Measurements from ENCODE around the gene SPINK4.

SPINK4 gene, protein sequence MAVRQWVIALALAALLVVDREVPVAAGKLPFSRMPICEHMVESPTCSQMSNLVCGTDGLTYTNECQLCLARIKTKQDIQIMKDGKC

DNA sequence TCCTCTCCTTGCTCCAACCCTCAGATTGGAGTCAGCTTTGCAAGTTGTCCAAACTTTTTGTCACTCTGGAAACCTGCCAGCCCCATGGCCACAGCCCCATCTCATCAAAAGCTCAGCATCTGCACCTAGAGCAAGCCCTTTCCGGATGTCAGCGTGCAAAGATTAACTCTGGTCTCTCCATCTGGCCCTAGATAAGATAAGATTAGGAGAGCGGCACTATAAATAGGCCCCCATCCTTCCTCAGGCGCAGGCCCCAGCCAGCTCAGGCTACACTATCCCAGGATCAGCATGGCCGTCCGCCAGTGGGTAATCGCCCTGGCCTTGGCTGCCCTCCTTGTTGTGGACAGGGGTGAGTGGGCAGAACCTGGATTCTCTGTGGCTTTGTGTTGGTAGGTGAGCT is at the start of gene SPINK4:
SPINK4 (plus strand) TSS at position 247 of the 400 bp plus-strand sequence; CDS start at position 289, 42 bp downstream.
- DNase-seq: no peak

DNA sequence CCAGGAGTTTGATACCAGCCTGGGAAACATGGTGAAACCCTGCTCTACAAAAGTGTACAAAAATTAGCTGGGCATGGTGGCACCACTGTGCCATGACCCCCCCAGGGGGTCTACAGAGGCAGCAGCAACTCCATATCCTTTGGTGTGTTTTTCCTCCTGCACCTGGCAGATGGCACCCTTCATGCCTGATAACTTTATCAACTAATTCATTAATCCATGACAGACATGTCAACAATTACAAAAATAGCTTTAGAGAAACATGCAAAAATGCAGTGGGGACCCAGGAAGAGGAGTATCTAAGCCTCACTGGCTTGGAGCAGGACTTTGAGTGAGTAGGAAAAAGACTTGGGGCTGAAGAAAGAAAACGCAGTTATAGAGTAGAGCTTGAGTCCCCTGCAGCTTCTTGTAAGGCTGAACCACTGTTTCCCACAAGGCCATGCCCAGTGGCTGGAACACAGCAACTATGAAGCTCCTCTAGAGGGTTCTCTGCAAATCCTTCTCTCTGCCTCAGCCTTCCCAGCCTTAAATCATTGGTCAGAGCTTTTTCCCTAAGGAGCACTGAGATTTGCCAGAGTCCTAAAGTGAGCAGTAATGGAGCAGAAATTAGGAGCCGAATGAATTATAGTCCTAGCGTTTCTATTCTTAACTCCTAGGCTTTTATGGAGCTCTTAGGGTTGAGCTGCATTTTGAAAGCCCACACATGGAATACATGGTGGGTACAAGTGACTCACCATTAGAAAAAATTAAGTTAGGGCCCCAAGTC is 47.3 kb upstream of the SPINK4 start:
- DNase-seq: no peak

DNA sequence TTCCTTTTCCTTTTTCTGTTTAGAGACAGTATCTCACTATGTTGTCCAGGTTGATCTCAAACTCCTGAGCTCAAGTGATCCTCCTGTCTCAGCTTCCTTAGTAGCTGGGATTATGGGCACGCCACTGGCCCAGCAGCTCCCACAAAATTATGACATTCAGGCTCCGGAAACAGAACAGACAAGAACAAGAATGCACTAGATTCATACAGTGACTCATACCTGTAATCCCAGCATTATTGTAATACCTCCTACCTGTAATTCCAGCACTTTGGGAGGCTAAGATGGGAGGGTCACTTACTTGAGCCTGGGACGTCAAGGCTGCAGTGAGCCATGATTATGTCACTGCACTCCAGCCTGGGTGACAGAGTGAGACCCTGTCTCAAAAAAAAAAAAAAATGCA is 46.1 kb upstream of the SPINK4 start:
- no peak for DNase-seq

DNA sequence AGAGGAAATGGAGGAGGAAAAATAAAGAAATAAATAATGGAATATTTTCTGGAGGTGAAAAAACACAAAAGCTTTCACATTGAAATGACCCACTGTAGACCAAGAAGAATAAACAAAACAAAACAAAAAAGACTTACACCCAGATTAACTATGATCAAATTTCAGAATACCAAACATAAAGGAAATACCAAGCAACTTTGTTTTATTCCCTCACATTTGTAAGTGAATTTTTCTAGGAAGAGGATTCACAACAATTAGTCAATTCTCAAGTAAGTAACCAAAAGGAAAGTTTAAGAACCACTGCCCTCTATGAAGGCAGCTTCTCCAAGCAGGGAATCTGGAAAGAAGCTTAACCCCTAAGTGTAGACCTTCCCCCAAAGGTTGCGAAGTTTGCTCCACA is 43.2 kb upstream of the SPINK4 start:
- DNase-seq: no peak

DNA sequence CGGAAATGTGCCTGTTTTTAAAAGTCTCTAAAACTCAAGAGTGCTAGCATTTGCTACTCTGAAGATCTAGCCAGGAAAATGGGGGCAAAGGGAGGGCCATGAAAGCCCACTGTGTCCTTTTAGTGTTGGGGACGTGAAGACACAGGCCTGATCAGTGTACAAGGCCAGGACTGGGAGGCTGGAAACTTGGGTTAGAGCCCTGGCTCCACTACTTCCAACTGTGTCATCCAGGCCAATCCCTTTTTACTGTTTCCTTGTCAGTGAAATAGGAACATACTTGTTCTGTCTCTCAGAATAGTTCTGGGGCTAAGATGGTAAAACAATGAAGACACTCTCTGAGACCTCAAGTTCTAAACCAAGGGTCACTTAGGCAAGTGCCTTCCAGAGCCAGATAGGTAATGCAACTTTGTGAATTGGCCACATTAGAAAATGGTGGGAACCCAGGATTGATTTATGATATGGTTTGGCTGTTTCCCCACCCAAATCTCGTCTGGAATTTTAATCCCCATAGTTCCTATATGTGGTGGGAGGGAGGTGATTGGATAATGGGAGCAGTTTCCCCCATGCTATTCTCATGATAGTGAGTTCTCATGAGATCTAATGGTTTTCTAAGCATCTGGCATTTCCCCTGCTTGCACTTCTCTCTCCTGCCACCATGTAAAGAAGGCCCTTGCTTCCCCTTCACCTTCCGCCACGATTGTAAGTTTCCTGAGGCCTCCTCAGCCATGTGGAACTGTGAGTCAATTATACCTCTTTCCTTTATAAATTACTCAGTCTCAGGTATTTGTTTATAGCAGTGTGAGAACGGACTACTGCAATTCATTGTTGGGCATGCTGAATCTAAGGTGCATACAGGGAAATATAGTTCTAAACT is 42.5 kb upstream of the SPINK4 start:
- DNase-seq: no peak

DNA sequence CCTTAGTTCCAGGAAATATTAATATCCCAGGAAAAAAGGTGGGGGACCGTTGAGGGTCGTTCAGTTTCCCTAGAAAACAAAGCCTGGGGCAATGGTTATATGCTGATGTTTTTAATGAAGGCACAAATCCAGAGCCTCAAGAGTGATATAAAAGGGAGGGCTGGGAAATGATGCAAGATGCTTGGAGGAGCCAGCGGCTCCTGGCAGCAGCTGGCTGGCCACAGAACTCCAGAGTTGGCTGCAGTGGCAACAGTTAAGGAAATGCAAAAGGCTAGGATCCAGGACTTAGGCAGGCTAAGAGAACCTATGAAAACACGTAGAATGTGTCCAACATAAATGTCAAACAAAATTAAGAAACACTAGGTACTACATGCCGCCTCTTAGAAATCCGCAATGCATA is 41.8 kb upstream of the SPINK4 start:
- no peak for DNase-seq

DNA sequence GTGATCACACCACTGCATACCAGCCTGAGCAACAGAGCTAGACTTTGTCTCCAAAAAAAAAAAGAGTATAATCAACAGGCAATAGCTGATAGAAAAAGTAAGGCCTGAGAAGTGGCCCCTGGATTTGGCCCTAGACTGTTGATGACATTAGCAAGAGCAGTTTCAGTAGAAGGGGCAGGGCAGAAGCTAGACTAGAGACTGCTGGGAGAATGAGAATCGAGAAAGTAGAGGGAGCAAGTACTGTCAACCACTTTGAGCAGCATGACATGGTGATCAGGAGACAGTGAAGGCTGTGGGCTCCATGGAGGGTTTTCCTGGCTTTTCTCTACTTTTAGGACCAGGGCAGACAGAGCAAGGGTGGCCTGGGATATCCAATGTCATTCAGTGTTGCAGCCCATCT is 37.9 kb upstream of the SPINK4 start:
- DNase-seq: no peak

DNA sequence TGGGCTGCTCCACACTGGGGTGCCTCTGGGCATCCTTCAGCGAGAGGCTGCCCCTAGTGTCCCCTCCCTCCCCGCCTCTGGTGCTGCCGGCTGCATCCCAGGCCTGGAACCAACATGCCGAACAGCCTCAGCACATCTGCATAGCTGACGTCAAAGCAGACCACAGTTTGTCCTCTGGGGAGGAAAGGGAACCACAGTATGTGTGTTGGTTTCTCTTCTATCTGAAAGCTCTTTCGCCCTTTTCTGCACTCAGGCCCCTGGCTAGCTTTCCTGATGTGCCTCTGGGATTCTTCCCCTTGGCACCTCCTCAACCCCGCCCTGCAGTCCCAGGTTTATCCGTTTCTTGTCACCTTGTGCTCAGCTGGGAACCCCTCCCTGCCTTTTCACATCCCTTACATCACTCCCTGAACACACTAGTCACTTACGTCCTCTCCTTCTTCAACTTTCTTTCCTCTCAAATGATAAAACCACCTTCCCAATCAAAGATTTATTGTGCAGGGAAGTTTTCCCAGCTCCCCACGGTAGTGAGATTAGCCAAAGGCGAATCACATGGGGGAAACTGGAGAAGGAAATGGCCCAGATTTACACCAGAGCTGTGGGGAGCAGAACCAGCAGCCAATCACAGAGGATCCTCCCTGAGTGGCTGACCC is 37.3 kb upstream of the SPINK4 start:
- no peak for DNase-seq

DNA sequence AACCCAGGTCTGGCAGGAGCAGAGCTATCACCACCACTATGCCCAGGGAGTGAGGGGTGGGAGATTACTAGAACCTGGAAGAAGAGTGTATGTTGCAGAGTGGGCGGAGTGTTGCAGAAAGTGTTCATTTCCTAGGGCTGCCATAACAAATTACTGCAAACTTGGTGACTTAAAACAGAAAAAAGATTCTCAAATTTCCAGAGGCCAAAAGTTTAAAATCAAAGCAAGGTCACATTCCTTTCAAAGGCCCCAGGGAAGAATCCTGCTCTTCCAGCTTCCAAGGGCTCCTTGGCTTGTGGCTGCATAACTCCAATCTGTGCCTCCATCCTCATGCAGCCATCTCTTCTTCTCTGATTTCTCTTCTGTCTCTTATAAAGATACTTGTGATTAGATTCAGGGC is 30.6 kb upstream of the SPINK4 start:
- no peak for DNase-seq

DNA sequence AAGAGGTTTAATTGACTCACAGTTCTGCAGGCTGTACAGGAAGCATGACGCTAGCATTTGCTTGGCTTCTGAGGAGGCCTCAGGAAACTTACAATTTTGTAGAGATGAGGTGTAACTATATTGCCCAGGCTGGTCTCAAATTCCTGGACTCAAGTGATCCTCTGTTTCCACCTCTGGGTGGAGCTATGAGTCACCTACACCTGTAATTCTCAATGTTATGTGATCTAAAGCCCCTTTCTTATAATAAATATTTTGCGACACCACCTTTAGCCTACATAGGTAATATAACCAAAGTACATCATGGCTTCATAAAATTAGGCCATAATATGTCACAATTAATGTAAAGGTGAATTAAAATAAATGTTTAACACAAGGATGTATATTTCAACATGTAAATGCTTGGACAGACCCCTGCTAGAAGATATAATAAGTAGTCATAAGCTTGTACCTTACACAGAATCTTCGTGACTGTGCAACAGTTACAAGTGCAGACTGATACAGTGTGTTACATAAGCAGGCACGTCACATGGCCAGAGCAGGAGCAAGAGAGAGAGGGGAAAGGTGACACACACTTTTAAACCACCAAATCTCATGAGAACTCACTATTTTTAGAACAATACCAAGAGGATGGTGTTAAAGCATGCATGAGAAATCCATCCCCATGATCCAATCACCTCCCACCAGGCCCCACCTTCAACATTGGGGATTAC is 29.8 kb upstream of the SPINK4 start:
- no peak for DNase-seq

DNA sequence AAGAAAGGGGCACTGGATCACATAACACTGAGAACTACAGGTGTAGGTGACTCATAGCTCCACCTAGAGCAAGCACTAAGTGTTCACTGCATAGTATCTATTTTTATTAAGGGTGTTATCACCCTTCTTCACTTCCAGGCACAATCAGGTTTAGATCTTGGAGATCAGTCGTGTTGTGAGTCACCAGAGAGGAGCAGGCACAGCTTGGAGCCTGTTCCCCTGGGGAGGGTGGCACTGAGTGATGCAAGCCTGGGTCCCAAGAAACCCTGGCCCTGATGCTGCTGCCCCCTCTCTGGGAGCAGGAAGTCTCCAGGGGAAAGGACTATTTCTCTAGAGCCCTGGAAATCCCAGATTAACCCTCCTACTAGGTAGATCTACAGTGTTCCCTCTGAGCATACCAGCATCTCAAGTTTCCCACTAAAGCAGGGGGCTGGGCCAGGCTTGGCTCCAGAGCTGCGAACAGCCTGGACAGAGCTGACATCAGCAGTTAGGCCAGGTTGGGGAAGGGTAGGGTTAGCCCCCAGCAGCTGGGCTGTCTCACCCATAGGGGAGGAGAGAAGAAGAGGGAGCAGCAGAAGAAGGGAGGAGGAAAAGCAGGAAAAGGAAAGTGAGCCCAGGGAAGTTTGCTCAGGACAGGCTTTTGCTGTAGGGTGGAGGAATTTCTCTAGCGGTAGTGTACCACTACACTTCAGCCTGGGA is 28.1 kb upstream of the SPINK4 start:
- no peak for DNase-seq

DNA sequence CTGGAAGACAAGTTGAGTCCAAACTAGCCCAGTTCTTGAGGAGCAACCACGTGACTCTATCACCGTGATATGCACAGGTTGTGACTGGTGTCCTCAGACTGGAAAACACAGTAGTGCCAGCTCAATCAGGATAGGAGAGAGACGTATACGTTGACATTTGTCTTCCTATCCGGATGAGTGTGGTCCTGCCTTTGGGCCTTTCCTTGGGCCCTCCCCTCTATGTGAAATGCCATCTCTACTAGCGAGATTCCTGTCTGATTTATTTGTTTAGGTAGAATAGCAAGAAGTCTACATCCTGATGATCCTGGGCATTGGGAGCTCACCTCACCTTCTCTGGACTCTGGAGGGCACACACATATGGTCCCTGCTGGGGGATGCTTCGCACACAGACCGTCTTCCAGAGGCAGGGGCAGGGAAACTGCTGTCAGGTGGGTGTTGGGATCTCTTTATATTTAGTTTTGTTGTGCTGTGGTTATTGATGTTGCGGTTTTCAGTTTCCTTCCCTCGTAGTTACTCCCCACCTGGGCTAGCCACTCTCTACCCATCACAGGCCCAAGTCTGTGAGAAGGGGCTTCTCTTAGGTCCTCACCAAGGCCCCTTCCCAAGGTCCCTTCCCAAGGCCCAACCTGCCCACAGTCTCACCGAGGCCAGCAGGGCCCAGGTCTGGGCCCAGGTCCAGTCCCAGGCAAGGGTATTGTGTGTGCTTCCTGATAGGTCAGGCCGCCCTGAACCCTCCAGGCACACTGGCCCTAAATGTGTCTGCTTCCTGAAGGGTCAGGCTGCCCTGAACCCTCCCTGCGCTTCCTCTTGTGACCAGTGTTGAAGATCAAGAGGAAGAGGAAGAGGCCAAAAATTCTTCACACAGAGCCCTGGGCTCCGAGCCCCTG is 19.0 kb upstream of the SPINK4 start:
- DNase-seq: no peak

DNA sequence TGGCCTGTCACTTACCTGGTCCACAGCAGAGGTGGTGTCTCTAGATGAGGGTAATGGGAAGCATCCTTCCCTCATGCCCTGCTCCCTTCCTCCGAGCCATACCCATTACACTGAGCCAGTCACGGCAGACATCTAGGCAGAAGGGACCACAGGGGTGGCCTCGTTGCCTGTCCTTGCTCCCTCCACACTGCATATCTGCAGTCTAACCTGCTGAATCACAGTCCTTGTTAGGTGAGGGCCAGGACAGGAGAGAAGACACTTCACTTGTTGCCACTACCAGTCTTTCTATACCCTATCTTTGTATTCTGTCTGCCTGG is 18.4 kb upstream of the SPINK4 start:
- no peak for DNase-seq

DNA sequence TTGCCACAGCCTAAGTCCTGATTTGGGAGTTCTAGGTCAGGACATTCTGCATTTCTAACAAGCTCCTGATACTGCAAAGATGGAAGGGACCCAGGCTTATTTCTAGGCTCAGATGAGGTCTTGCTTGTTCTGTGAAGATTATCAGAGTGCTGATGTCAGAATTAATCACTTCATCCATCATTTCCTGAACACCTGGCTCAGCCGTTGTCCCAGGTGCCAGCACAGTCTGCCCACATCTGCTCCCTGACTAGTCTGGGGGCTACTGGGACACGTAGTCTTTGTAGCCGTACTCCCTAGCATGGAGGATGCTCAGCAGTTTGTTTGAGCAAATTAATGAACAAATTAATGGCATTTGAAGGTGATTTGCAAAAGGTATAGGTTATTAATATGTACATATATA is 17.9 kb upstream of the SPINK4 start:
- DNase-seq: no peak

DNA sequence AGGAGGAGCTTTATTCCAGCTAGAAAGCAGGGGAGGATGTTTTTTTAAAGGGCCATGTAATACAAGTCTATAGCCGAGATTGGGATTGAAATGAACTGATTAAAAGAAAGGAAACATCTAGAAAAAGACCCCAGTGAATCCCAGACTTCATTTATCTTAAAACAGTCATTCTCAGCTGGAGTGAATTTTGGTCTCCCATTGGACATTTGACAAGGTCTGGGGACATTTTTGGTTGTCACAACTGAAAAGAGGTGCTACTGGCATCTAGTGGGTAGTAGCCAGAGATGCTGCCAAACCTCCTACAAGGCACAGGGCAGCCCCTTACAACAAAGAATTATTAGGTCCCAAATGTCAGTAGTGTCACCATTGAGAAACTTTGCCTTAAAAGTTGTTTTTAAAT is 16.3 kb upstream of the SPINK4 start:
- DNase-seq: no peak

DNA sequence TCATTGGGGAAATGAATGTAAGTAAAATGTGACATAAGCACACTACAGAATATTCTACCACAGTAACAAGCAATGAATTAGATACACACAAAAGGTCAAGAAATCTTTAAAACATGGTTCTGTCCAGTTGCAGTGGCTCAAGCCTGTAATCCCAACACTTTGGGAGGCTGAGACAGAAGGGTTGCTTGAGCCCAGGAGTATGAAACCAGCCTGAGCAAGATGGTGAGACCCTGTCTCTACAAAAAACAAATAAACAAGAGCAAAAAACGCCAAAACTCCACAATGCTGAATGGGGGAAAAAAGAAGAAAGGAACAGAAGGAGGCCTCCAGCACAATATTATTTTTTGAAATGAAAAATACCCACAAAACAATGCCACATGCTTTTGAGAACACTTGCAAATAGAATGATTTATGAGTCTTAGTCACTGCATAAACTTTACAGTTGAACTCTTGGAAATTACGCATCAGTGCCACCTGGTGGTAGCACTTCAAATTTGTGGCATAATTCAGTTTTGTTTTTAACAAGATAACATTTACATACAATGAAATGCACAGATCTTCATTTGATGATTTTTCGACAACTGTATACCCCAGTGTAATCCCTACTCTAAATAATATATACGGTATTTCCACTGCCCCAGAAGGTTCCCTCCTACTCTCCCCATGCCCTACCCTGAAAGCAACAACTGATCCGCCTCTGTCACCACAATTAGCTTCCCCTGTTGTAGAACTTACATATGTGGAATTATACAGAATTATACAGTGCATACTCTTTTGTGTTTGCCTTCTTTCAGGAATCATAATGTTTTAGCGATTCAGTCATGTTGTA is 14.4 kb upstream of the SPINK4 start:
- DNase-seq: peak; percentile 46

DNA sequence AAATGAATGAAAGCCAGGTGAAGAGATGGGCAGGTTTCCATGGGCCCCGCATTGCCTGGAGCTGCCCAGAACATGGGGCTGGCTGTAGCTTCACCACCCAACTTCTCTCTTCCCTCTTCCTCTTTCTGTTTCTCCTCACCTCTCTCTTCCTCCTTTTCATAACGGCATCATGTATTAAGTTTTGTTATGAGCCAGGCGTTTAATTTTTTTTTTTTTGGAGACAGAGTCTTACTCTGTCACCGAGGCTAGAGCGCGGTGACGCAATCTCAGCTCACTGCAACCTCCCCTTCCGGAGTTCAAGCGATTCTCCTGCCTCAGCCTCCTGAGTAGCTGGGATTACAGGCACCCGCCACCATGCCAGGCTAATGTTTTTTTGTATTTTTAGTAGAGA is 13.0 kb upstream of the SPINK4 start:
- DNase-seq: no peak

DNA sequence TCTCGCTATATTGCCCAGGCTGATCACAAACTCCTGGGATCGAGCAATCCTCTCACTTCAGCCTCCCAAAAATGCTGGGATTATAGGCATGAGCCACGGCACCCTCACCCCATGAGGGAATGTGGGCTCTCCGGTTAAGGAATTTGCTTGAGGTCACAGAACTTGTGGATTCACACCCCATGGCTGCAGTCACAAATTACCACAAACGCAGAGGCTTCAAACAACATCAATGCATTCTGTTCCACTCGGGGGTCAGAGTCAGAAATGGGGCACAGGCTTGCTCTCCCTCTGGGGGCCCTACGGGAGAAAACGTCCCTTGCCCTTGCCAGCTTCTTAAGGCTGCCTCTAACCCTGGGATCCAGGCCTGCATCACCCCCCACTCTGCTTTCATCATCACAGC is 12.2 kb upstream of the SPINK4 start:
- DNase-seq: no peak

DNA sequence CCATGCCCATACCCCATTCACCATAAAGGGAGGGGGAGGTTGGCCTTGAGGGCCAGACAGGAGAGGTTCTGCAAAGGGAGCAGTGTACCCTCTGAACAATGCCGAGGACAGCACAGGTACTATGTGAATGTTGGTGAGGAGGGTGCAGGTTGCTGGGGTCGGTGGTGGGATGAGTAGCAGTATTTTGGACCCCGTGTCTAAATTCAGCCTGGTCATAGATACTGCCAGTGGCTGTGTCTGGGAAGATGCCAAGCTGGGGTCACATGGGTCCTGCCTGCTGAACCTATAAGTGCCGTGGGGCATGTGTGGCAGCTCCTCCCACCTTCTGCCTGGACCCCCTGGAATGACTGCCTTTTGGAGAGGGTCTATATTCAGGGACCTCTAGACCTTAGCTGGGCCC is 11.4 kb upstream of the SPINK4 start:
- no peak for DNase-seq

DNA sequence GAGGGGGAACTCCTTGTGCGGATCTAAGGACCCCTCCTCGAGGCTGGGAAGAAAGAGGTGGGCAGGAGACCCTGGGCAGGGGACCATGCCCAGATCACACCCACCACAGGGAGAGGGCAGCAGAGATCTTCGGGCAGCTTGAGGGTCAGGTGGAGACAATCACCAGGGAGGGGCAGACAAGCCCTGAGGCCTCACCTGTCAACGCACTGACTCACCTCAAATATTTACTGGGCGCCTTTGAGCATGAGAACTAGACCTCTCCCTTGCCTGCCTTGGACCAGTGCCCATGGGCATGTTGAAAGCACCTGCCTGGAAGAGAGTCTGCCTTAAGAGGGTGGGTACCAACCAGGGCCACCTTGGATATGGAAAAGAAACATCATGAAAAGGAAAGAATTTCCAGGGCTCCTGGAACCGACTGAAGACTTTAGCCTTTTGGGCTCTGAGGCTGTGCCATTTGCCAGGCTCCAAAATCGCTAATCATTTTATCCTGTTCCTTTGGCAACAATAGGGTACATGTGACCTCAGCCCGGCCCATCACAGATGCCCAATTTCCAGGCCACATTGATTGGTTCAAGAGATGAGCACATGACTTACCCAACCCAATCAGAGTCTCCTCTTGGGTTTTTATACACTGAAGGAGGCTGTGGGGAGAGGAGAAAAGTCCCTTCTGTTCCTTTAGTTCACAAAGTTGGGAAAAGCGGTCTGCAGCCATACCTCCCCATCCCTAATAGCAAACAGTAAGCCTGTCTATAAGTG is 10.4 kb upstream of the SPINK4 start:
- DNase-seq: peak; percentile 16
